ENCODE data around the gene MUS81.

MUS81 gene

GRCh38 chr11:65861533-65862183 is 1.4 kb downstream of the MUS81 start:
- DNase-seq: no peak

- no peak for DNase-seq
These were observed 2.0 kb downstream of the MUS81 start for GRCh38 chr11:65862191-65862735.

- no peak for DNase-seq
These were observed 3.0 kb downstream of the MUS81 start for GRCh38 chr11:65862941-65863888.

GRCh38 chr11:65863889-65864705 is 3.9 kb downstream of the MUS81 start:
- no peak for DNase-seq

GRCh38 chr11:65864706-65865471 is 4.7 kb downstream of the MUS81 start:
- no peak for DNase-seq

- no peak for DNase-seq
These were observed 5.4 kb downstream of the MUS81 start for GRCh38 chr11:65865550-65866172.

- DNase-seq: no peak
These were observed 6.5 kb downstream of the MUS81 start for GRCh38 chr11:65866509-65867283.

GRCh38 chr11:65867284-65868071 is 7.2 kb downstream of the MUS81 start:
- no peak for DNase-seq

- DNase-seq: no peak
These were observed 7.9 kb downstream of the MUS81 start for GRCh38 chr11:65868076-65868667.

- no peak for DNase-seq
These were observed 8.7 kb downstream of the MUS81 start for GRCh38 chr11:65868907-65869306.

- DNase-seq: no peak
These were observed 9.5 kb downstream of the MUS81 start for GRCh38 chr11:65869643-65870306.

- no peak for DNase-seq
These were observed 10.1 kb downstream of the MUS81 start for GRCh38 chr11:65870307-65870658.

- no peak for DNase-seq
These were observed 10.8 kb downstream of the MUS81 start for GRCh38 chr11:65870706-65871681.

GRCh38 chr11:65871811-65872548 is 11.7 kb downstream of the MUS81 start:
- no peak for DNase-seq

GRCh38 chr11:65872586-65873317 is 12.5 kb downstream of the MUS81 start, which contains the start of gene EFEMP2:
Gene EFEMP2, minus strand, starts transcription at chr11:65872800. Its CDS starts 446 bp downstream, at chr11:65872354.
- no peak for DNase-seq

Data from DMS79 (cell line).